Gastroesophageal sphincter (tissue), 4 donors: ENCODE results near the gene CEP63. TPM values are rescaled to one million over a fixed set of nuclear protein-coding genes. Genes with fewer than 3 reads are reported as not detected.

Source experiments
- ATAC-seq: fragments of 150-250 bp; one replicate; pipeline ENCODE4 v1.9.1; 2016; ENCODE audit warnings: mild to moderate bottlenecking, moderate library complexity
- H3K27ac ChIP-seq, 4 donors: fragments of 200-600 bp; sonication (generic) in 3 of 4; 1 replicate in 3 of 4; 2 replicates in 1 of 4; pipeline ENCODE4 v1.5.1; 2016 to 2019
- H3K27me3 ChIP-seq: fragments of 200-600 bp; sonication (generic); one replicate; pipeline ENCODE4 v1.5.1; 2019
- H3K36me3 ChIP-seq, 2 donors: fragments of 200-600 bp; sonication (generic); one replicate each; pipeline ENCODE4 v1.5.1; 2019; ENCODE audit warnings: control low read depth in 1 of 2
- H3K4me1 ChIP-seq, 3 donors: fragments of 200-600 bp; sonication (generic); 1 replicate in 2 of 3; 2 replicates in 1 of 3; pipeline ENCODE4 v1.5.1; 2016 to 2019; ENCODE audit warnings: control low read depth in 2 of 3
- H3K4me3 ChIP-seq, 2 donors: fragments of 200-600 bp; sonication (generic); one replicate each; pipeline ENCODE4 v1.5.1; 2019; ENCODE audit warnings: mild to moderate bottlenecking in 1 of 2, moderate library complexity in 1 of 2
- H3K9me3 ChIP-seq, 3 donors: fragments of 200-600 bp; sonication (generic); one replicate each; pipeline ENCODE4 v1.5.1; 2017 to 2019; ENCODE audit warnings: control low read depth in 2 of 3
- EP300 ChIP-seq: sonication (generic); formaldehyde crosslinking; IDR thresholded peaks from one replicate; pipeline ENCODE4 v1.6.1; 2017; ENCODE audit warnings: antibody characterized with exemption, mild to moderate bottlenecking
- POLR2A ChIP-seq, 2 donors: fragments of 450-650 bp; IDR thresholded peaks; one replicate each; pipeline ENCODE4 v1.6.1; 2017; ENCODE audit warnings: antibody characterized with exemption in 2 of 2, mild to moderate bottlenecking in 2 of 2, moderate library complexity in 1 of 2
- POLR2AphosphoS5 ChIP-seq: sonication (generic); formaldehyde crosslinking; IDR thresholded peaks from one replicate; pipeline ENCODE4 v1.6.1; 2017; ENCODE audit warnings: antibody characterized with exemption
- WGBS, 2 donors: methylation state at CpG; one replicate each; pipeline ENCODE4 v1.1.5; 2018; ENCODE audit warnings: low coverage in 1 of 2; 5-methylcytosine and 5-hydroxymethylcytosine counted together
- total RNA-seq, 4 donors: library from RNA; depleted of rRNA; stranded (reverse); fragments of >200 nt; gene quantifications; one replicate each; pipeline ENCODE4 v1.1.0, GENCODE V29; 2016
- TF ChIP-seq, protein P1 (sequence below), 4 experiments: fragments of 200-600 bp in 2 of 4; fragments of 450-650 bp in 2 of 4; sonication (generic) in 1 of 4; IDR thresholded peaks; one replicate each; pipeline ENCODE4 v1.5.1; 2017 to 2019; ENCODE audit warnings: antibody characterized with exemption in 4 of 4, mild to moderate bottlenecking in 2 of 4, moderate library complexity in 2 of 4

Gene CEP63
- total RNA-seq, 4 donors from 2014 or later, result 17.9 to 30.1 (median 25.9) TPM

DNA sequence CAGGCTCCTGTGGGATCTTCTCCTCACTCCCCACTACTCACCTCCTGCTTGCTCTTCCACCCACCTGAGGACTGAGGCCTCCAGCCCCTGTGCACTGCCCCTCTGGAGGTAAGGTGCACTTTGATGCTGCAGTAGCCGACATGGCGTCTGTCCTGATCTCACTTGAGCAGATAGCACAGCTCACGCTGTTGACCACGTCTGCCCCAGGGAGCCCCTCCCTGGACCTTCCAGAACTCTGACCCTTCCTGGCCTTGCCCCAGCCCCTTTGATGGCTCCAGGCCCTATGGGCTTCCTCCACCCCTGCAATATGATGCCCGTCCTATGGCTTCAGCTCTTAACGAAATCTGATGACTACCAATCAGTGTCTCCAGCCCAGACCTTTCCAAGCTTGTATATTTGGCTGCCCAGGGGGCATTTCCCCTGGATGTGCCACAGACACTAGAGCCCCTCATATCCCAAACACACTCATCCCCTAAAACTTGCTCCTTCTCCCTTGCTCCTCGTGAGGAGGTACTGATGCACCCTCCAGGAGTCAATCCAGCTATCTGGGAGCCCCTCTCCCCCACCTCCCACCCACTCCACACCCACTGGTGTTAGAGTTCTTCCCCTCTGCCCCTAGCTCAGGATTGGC is 137.9 kb downstream of the CEP63 start:
- ATAC-seq, result no peak
- Histone ChIP-seq H3K4me1 (no peaks in the 10 kb centered on the region), H3K27ac (no peak overlapping the region), H3K36me3 (peaks cover 0 to 62% of the 10 kb centered on the region in 2 donors), H3K27me3 (no peaks in the 10 kb centered on the region), H3K9me3 (no peaks in the 10 kb centered on the region), H3K4me3 (no peak overlapping the region)
- TF ChIP-seq POLR2AphosphoS5 (no peak), POLR2A (IDR thresholded peaks at IDR 0.05) (no peak), EP300 (no peak)
- TF ChIP-seq, protein P1, sequence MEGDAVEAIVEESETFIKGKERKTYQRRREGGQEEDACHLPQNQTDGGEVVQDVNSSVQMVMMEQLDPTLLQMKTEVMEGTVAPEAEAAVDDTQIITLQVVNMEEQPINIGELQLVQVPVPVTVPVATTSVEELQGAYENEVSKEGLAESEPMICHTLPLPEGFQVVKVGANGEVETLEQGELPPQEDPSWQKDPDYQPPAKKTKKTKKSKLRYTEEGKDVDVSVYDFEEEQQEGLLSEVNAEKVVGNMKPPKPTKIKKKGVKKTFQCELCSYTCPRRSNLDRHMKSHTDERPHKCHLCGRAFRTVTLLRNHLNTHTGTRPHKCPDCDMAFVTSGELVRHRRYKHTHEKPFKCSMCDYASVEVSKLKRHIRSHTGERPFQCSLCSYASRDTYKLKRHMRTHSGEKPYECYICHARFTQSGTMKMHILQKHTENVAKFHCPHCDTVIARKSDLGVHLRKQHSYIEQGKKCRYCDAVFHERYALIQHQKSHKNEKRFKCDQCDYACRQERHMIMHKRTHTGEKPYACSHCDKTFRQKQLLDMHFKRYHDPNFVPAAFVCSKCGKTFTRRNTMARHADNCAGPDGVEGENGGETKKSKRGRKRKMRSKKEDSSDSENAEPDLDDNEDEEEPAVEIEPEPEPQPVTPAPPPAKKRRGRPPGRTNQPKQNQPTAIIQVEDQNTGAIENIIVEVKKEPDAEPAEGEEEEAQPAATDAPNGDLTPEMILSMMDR (IDR thresholded peaks at IDR 0.05), result no peak
- WGBS, 2 donors, result 90 to 93% methylated on average over 3 to 7 of the region's 7 CpGs

Other genes with a start within 250 kb of the CEP63 start
- 100 to 1,000 TPM in 3 of 4 donors, 10 to 100 TPM in 1; 92.7 to 133 (median 115) TPM for gene RYK, start 235.2 kb upstream of the CEP63 start, total RNA-seq
- 100 to 1,000 TPM in 3 of 4 donors, 10 to 100 TPM in 1; 93.2 to 226 (median 153) TPM for gene AMOTL2, start 111.6 kb upstream of the CEP63 start, total RNA-seq
- 10 to 100 TPM; 56.4 to 84.7 (median 66.5) TPM for gene ANAPC13, start 72 bp upstream of the CEP63 start, total RNA-seq
- gene KY, start 165.0 kb downstream of the CEP63 start, total RNA-seq, result 1 to 10 TPM in 3 of 4 donors, under 1 TPM in 1; 0.64 to 4.8 (median 3.2) TPM